PC-3 (cell line): Measurements from ENCODE around the gene ZMIZ1.

ENCODE experiments used
- CTCF ChIP-seq: fragments of 300-600 bp; sonication (generic); conservative IDR thresholded peaks from 2 replicates; pipeline ENCODE4 v1.5.1; 2017; ENCODE audit warnings: antibody characterized with exemption, low read depth, mild to moderate bottlenecking, low read length
- EZH2 ChIP-seq: fragments of 300-600 bp; sonication (generic); IDR thresholded peaks from one replicate; pipeline ENCODE4 v1.6.1; 2017; ENCODE audit warnings: antibody characterized with exemption, mild to moderate bottlenecking, low read length; ENCODE audit not compliant: unreplicated experiment

GRCh38 chr10:79187121-79187940 is 118.6 kb downstream of the ZMIZ1 start:
- TF ChIP-seq CTCF = no peak
- TF ChIP-seq EZH2 = no peak
